Adrenal gland (tissue), 5 donors: ENCODE data around the gene ANKFN1.

Experiments
- POLR2A ChIP-seq, 2 donors: fragments of 450-650 bp; IDR thresholded peaks; one replicate each; pipeline ENCODE4 v1.6.1; 2017; ENCODE audit warnings: antibody characterized with exemption in 2 of 2, mild to moderate bottlenecking in 2 of 2, moderate library complexity in 1 of 2
- TF ChIP-seq, protein P1 (sequence below), 6 experiments: fragments of 450-650 bp in 4 of 6; fragments of 200-600 bp in 2 of 6; sonication (generic) in 1 of 6; IDR thresholded peaks; 1 replicate in 5 of 6; 2 replicates in 1 of 6; pipeline versions ENCODE4 v1.5.1 to v1.8.0; 2016 to 2021; ENCODE audit warnings: antibody characterized with exemption in 6 of 6, mild to moderate bottlenecking in 2 of 6, moderate library complexity in 1 of 6
- donor health status: DM: no; HTN: no; CAD: no.

DNA sequence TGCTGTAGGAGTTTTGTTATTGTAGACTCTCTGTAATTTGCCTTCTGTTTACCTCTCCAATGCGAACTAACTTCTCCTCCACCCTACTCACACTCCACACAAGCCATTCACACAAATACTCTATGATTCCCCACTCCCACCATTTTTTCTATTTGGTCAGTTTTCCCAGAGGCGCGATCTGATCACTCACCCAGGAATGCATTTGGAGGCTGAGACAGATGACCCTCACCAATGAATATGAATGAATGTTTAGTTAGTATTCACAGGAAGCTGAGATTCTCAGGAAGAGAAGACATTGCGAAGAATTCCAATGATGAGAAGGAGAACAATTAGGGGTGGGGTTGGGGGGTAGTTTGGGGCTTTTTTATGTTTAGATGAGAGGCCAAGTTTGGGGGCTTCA lies 10.5 kb upstream of the ANKFN1 start:
- TF ChIP-seq, protein P1, sequence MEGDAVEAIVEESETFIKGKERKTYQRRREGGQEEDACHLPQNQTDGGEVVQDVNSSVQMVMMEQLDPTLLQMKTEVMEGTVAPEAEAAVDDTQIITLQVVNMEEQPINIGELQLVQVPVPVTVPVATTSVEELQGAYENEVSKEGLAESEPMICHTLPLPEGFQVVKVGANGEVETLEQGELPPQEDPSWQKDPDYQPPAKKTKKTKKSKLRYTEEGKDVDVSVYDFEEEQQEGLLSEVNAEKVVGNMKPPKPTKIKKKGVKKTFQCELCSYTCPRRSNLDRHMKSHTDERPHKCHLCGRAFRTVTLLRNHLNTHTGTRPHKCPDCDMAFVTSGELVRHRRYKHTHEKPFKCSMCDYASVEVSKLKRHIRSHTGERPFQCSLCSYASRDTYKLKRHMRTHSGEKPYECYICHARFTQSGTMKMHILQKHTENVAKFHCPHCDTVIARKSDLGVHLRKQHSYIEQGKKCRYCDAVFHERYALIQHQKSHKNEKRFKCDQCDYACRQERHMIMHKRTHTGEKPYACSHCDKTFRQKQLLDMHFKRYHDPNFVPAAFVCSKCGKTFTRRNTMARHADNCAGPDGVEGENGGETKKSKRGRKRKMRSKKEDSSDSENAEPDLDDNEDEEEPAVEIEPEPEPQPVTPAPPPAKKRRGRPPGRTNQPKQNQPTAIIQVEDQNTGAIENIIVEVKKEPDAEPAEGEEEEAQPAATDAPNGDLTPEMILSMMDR (IDR thresholded peaks at IDR 0.05), result no peak
- no peak for TF ChIP-seq POLR2A (IDR thresholded peaks at IDR 0.05)
